Lower leg skin (tissue), 4 donors: ENCODE measurements around the gene DPYSL5. TPM values are rescaled to one million over a fixed set of nuclear protein-coding genes. Genes with fewer than 3 reads are reported as not detected.

Experiments used
- DNase-seq, 2 donors: peaks; one replicate each; pipeline ENCODE4 v3.0.0-alpha.2; 2019; ENCODE audit warnings: low spot score in 2 of 2
- H3K4me3 ChIP-seq: fragments of 200-600 bp; sonication (generic); 2 replicates; pipeline ENCODE4 v1.5.1; 2017; ENCODE audit warnings: mild to moderate bottlenecking, low read depth; ENCODE audit not compliant: poor library complexity, severe bottlenecking
- CTCF ChIP-seq, 3 donors: fragments of 450-650 bp; IDR thresholded peaks; one replicate each; pipeline ENCODE4 v1.5.1; 2016; ENCODE audit warnings: antibody characterized with exemption in 3 of 3, mild to moderate bottlenecking in 3 of 3, moderate library complexity in 2 of 3
- POLR2A ChIP-seq, 2 donors: fragments of 450-650 bp; IDR thresholded peaks; one replicate each; pipeline ENCODE4 v1.6.1; 2016 to 2017; ENCODE audit warnings: antibody characterized with exemption in 2 of 2, mild to moderate bottlenecking in 1 of 2, moderate library complexity in 1 of 2
- WGBS, 2 donors: methylation state at CpG; one replicate each; pipeline ENCODE4 v1.1.5; 2018; 5-methylcytosine and 5-hydroxymethylcytosine counted together
- intact Hi-C: fragments of 100-400 bp; cut with DNase I; formaldehyde crosslinking; loops from one replicate; pipeline ENCODE4 v1.15.0; 2023; ENCODE audit warnings: low total_unique reads
- total RNA-seq, 4 donors: library from RNA; depleted of rRNA; stranded (reverse); fragments of >200 nt; gene quantifications; one replicate each; pipeline ENCODE4 v1.1.0, GENCODE V29; 2016

Gene DPYSL5
- total RNA-seq, 4 donors from 2014 or later, result not detected

- TF ChIP-seq CTCF (IDR thresholded peaks at IDR 0.05) (no peak), POLR2A (IDR thresholded peaks at IDR 0.05) (no peak)
- DNase-seq, result peak in 1 of 2 donors; percentile 9
- WGBS, 2 donors, result 58 to 64% methylated on average over 3 of the region's 3 CpGs
- intact Hi-C loops, result no loop called here
- no peak overlapping the region for H3K4me3 ChIP-seq
Measured at GRCh38 chr2:26934985-26935384, 87.1 kb downstream of the DPYSL5 start.

GRCh38 chr2:26936855-26937254 lies 88.9 kb downstream of the DPYSL5 start:
- peak in 1 of 2 donors; percentile 3 for DNase-seq
- no peak for TF ChIP-seq POLR2A (IDR thresholded peaks at IDR 0.05)
- no peak for TF ChIP-seq CTCF (IDR thresholded peaks at IDR 0.05)
- 74 to 75% methylated on average over 5 of the region's 5 CpGs for WGBS, 2 donors
- intact Hi-C loops, result no loop called here
- no peak overlapping the region for H3K4me3 ChIP-seq

GRCh38 chr2:26938399-26939118 lies 90.6 kb downstream of the DPYSL5 start:
- DNase-seq, result peak in 1 of 2 donors; percentile 54
- no peak overlapping the region for H3K4me3 ChIP-seq
- intact Hi-C loops, result no loop called here
- TF ChIP-seq POLR2A (IDR thresholded peaks at IDR 0.05) (no peak), CTCF (IDR thresholded peaks at IDR 0.05) (no peak)
- 74 to 79% methylated on average over 10 of the region's 10 CpGs for WGBS, 2 donors

- no peak overlapping the region for H3K4me3 ChIP-seq
- intact Hi-C loops, result loop anchor here (5.0 kb wide), 1 partner anchor 98 kb away; no protein-coding TSS in a partner anchor
- peak in 1 of 2 donors; percentile 58 for DNase-seq
- TF ChIP-seq CTCF (IDR thresholded peaks at IDR 0.05) (no peak), POLR2A (IDR thresholded peaks at IDR 0.05) (no peak)
- WGBS, 2 donors, result 85 to 87% methylated on average over 9 of the region's 9 CpGs
Measured at GRCh38 chr2:26940001-26940400, 92.1 kb downstream of the DPYSL5 start.

GRCh38 chr2:26941486-26941885 lies 93.6 kb downstream of the DPYSL5 start:
- 47 to 57% methylated on average over 3 of the region's 3 CpGs for WGBS, 2 donors
- intact Hi-C loops, result loop anchor here (5.0 kb wide), 1 partner anchor 99 kb away; no protein-coding TSS in a partner anchor
- TF ChIP-seq POLR2A (IDR thresholded peaks at IDR 0.05), result no peak
- TF ChIP-seq CTCF (IDR thresholded peaks at IDR 0.05), result no peak
- H3K4me3 ChIP-seq, result no peak overlapping the region
- peak in 1 of 2 donors; percentile 52 for DNase-seq
